MV-4-11 (cell line): ENCODE data around the gene STARD10.

Experiments
- DNase-seq: peaks from one replicate; lab custom pipeline; 2025; lab: John Stamatoyannopoulos, UW

STARD10 gene, protein sequence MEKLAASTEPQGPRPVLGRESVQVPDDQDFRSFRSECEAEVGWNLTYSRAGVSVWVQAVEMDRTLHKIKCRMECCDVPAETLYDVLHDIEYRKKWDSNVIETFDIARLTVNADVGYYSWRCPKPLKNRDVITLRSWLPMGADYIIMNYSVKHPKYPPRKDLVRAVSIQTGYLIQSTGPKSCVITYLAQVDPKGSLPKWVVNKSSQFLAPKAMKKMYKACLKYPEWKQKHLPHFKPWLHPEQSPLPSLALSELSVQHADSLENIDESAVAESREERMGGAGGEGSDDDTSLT

DNA sequence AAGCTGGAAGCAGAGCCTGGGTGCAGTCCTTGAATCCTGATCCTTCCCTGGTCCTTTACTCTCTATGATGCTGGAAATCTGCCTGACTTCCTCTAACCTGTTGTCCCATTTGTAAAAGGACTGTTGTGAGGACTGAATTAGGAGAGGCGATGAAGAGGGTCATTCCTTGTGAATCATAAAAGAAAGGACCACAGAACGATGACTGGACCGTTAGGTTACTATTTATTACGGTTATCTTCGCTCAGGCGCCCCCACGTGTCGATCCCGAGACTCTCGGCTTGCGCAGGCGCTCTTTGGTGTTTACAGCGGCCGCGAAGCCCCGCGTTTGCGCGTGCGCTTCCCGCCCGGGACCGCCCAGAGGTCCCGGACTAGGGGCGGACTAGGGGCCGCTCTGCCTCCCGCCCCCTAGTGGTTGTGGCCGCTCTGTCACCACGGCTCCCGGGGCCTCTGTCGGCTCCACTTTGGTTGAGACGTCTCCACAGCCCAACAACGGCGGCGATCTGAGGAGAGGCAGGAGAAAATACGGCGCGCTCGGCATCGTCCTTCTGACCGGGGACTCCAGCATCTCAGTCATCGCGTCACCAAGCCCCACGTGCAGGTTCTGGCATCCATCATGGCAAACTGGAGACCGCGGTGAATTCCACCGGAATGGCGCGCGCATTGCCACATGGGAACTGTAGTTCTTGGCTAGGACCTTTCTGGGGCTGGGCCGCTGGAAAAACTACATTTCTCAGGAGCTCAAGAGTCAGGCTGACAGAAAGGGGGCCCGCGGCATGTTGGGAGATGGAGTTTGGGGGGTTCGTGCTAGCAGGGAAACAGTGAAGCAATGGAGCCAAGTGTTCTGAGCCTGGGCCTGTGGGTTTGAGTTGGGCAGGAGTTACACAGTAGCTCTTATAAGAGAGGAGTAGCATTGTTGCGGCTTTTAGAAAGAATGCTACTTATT is at the start of gene STARD10:
STARD10 (minus strand) TSS at position 623 of the 943 bp plus-strand sequence. CDS start 12,866 bp downstream, outside the sequence.
- peak; percentile 91 for DNase-seq

DNA sequence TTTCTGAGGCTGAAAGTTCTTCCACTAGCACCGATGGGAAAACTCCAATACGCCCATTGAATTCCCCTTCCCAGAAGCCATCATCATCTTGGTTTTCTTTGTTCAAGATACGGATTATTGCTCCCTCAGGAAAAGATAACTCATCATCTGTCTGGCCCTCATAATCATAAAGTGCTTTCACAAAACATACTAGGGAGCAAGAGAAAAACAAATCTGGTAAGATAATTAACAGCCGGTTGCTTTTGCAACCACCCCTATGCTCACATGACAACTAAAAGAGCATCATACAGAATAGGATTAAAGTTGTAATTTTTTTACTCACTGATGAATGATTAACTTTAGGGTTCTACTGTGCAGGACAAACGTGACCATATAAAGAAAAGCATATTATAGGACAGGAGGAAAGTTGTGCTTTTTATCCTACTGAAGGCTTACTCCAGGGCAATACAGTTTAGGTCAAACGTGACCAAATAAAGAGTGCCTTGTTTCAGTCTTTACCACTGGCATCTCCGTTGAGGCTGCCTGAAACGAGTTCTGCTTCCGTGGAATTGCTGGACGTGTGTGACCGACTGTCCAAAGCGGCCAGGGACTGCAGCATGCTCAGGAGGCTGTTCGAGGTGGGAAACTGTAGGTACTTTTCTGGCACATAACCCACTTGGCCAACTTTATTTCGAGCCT is 48.9 kb upstream of the STARD10 start:
- no peak for DNase-seq

DNA sequence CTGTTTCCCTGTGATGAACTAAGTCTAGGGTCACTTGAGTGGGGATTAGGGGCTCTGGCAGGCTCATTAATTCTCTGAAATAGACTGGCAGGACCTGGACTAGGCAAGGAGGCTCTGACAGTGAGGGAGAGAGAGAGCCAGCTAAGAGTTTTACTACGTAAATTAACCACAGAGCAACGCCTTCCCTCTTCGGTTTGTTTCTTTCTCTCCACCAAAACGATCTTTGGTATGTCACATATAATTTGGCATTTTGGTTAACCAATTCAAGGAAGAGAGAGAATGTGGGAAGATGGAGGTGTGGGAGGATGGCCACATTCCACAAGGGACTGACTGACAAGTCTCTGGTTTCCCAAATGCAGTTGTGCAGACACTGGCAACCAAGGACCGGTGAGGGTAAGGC is 48.3 kb upstream of the STARD10 start:
- DNase-seq = no peak

DNA sequence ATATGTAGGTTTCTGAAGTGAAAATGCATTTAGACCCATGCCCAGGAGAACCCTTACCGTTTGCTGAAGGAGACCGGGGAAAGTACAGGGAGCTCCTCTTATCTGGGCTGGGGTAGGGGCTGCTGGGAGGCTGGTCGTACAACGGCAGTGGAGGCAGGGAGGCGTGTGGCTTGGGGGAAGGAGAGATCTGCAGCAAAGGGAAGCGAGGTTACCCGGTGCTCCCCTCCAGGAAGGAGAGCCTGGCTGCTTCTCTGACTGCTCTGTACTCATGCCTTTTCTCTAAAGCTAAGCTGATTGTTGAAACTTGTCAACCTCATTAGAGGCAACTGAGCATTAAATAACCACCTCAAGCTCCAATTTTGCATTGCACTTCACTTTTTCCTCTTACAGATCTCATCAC is 47.5 kb upstream of the STARD10 start:
- no peak for DNase-seq

DNA sequence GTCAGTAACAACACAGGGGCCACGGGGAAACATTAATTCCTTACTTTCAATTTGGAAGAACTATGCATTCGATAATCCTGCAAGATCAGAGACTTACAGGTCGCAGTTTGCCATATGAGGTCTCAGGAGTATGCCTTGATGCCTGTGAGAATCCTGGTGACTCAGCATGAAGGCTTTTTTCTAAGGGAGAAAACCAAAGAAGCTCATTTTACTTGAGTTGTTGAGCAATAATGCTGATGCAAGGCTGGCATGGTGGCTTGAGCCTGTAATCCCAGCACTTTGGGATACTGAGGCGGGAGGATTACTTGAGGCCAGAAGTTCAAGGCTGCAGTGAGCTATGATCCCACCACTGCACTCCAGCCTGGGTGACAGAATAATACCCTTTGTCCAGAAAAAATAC is 46.9 kb upstream of the STARD10 start:
- peak; percentile 77 for DNase-seq

DNA sequence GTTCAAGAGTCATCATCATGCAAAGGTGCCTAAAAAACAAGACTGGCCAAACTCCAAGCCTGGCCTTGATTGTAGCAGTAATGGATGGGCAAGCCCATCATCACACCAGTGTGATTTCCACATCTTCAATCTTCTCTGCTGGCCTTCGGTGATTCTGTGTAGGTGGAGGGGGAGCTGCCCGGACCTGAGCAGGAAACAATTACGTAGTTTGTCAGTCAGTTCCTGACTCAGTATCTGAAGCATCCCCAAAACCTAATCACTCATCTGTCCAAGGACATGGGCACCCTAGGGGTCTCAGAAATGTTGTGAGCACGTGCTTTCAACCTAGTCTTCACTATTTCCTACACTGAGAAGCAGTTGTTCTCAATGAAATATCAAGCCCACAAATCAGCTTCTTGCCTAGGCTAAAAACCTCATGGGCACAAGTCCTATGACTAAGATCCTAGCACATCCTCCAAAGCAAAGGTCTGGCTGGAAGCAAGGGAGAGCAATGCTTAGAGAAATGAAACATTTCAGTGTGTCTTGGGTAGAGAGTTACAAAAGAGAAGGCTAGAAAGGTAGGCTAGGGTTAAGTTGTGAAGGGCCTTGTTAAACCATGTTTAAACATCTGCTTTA is 45.0 kb upstream of the STARD10 start:
- no peak for DNase-seq

DNA sequence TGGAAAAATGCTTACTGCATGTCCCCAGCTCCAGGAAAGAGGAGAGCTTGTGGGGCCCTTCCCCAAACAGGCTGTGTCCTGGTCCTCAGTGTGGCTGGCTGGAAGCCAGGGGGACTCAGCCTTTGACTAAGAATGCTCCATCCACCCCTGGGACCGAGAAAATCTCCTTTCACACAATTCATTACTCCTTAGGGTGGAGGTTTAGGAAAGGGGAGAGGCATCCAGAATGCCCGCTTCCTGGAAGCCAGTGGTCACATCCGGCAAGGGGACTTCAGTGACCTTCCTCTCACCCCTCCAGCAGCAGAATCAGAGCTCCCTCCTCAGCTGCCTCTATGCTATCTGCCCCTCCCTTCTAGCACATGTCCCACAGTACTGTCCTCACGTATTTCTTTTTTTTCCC is 42.3 kb upstream of the STARD10 start:
- no peak for DNase-seq

DNA sequence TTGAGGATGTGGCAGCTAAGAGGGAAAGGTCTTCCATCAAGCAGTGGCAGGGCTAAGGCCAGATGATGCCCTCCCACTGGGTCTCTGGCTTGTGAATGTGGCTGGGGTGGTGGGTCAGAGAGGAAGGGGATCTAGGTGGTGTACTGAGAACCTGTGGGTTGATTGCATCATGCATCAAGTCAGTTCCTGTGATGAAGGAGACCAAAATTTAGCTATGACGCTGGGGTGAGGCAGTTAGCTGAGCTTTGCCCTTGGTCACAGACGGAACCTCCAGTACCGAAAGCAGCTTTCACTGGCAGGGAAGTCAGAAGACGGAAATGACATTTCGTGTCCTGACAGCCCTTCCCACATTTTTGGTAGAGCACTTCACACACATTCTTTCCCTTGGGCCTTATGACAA is 41.1 kb upstream of the STARD10 start:
- peak; percentile 58 for DNase-seq

DNA sequence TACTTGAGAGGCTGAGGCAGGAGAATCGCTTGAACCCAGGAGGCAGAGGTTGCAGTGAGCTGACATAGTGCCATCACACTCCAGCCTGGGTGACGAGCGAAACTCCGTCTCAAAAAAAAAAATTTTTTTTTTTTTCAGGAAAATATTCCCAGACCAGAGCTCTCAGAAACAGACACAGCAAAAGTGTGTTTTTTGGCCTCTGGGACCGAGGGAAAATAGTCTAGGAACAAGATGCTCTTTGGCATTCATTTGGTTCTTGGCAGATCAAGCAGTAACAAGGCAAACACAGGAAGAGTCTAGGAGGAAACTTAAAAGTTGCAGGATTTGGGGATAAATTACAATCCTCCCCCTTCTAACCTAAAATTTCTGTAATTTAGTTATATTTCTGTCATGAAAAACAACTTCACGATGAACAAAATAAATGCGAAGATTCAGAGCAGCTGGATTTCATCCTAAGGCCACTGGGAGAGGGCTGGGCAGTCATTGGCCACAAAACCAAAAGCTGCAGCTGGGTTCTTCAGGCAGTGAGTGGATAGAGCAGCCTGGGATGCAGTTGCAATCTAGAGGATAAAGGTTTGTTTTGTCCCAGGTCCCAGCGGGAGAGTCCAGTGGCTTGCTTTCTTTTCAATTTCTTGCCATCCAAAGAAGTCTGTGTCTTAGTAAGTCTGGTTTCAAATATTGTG is 40.1 kb upstream of the STARD10 start:
- no peak for DNase-seq

DNA sequence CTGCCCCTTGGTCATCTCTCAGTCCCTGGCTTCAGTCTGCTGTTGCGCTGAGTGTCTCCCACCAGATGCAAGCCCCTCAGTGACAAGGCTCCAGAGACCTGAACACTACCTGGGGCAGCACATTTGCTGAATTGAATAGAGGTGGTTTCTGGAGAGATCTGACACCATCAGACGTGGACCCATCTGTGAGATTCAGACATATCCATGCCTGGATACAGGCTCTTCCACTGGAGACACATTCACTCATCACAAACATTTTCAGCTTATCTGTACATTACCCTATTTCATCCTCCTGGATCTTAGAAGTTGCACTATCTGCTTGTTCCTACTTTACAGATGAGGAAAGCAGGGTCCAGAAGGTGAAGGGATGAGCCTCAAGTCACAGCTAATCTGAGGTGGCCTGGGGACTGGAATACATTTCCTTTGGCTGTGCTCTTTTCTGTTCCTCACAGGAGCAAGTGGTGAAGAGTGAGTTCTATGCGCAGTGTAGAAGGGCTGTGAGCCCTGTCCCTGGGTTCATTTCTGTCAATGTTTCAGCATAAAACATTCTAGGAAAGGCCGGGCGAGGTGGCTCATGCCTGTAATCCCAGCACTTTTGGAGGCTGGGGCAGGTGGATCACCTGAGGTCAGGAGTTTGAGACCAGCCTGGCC is 39.4 kb upstream of the STARD10 start:
- DNase-seq = no peak

DNA sequence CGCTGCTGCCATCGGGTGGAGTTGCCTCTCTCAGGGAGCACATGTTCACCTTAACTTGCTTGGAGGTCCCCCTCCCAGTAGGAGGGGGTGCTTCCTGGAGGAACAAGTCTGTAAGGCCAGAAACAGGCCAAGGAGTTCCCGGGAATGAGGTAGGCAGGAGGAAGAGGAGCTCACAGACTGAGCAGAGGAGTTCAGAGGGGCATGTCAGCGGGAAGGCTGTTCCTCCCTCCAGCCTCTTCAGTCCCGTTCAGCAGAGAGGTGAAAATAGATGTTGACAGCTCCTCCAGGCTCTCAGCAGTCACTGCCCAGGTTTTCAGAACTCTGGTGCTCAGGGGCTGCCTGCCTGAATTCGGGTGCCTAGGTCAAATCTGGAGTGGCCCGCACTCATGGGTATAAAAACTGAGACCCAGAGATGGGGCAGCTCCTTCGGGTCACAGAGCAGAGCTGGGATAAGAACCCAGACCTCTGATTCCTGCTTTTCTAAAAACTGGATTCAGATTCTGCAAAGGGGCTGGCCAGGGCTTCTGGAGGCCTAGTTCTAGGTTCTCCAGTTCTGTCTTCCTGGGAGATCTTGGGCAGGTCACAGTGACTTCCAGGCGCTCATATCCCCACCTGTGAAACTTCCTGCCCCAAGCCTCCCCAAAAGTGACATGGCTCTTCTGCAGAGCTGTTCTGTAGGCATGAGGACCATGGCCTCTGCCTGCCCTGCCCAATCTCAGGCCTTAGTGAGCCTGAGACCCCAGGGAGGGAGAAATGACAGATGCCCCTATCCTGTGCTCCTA is 38.6 kb upstream of the STARD10 start:
- DNase-seq = no peak

DNA sequence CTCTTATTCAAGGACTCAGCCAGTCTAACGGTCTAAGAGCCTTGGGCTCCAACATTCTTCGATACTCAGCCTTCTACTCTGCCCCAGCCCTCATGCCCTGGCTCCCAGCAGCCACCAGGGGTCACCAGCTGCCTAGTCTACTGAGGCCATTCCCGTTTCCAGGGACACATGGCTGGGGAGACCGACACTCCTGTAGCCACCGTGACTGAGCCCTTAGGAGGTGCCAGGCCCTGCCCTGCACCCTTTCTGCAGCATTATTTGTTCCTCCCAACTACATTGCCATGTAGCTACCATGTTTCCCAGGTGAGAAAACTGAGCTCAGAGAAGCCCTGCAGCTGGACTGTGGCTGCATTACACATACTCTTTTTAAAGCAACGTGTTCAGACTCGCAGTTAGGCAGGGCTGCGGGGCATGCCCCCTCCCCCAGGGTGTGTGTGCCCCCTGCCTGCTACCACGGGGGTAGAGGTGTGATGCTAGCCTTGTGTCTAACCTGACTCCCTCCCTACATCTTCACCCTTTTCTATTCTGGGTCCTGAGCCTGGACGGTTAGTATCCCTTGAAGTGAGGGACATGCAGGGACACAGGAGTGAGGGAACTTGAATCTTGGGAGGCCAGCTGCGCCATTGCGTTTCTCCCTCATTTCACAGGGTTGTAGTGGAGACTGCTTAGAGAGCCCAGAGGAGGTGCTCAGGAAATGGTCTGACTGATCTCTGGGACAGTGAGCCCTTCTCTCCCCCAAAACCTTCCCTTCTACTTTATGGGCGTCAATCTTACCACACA is 37.9 kb upstream of the STARD10 start:
- peak; percentile 60 for DNase-seq

DNA sequence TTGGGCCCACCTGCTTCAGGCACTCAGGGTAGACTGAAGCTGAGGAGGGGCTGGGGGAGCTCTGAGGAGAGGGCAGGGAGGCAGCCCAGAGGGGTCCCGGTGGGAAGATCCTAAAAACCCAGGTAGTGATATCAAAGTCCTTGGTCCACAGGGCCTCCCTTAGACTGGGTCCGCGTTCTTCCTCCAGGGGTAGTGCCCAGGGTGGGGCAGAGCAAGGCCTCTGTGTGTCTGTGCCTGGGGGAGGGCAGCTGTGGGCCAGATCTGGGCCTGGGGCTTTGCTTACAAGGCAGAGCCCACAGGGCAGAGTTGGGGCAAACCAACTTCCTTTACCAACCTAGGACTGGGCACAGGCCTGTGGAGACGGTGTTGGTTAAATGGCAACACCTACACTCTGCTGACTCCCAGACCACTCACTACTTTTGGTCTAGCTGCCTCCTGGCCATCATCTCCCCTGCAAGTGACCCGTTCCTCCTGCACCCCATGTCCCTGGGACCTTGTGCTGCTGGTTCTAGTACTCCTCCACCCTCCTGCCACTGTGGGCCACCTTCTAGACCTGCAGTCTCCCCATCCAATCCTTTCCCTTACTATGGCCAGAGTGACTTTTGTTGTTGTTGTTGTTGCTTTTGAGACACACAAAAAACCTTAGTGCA is 36.2 kb upstream of the STARD10 start:
- DNase-seq = no peak

DNA sequence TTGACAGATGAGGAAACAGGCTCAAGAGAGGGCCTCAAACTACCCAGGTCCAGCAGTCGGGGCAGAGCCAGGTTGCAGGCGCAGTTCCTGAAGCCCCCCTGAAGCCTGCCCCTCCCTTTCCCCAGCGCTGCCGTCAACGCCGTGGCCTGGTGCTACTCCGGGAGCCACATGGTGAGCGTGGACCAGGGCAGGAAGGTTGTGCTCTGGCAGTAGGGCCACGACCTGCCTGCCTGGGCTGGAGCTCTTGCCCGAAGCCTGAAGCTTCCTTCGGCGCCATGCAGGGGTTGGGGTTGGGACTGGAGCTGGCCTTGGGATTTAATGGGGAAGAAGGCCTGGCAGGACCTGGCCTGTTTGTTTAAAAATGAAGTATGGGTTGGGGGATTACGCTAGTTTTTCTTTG is 35.3 kb upstream of the STARD10 start:
- DNase-seq = no peak

DNA sequence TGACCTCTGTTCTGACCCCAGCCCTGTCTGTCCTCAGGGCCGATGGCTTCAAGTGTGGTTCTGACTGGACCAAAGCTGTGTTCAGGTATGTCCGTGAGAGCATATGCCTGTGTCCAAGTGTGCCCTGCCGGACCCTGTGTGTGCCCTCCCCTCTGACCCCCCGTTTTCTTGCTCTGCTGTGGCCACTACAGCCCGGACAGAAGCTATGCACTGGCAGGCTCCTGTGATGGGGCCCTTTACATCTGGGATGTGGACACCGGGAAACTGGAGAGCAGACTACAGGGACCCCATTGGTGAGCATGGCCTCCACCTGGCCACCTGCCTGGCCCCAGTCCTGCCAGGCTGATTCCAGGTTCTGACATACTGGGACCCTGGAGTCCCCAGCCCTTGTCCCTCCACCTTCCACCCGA is 34.9 kb upstream of the STARD10 start:
- no peak for DNase-seq

DNA sequence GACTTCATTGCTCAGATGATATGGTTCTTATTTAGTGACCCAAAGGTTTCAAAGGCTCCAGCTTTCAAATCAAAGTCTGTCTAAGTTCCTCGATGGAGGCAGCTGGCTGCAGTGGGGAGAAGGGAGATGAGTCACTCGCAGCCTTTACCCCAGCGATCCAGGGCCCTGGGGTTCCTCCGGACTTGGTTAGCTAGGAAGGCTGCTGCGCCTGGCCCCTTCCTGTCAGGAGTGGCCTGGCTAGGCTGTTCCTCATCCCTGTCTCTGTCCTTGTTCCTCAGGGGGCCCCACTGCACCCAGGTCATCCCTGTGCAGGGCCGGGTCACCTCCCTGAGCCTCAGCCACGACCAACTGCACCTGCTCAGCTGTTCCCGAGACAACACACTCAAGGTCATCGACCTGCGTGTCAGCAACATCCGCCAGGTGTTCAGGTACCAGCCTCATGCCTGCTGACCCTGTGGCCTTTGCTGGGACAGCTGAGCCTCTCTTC is 34.3 kb upstream of the STARD10 start:
- DNase-seq = peak; percentile 51

DNA sequence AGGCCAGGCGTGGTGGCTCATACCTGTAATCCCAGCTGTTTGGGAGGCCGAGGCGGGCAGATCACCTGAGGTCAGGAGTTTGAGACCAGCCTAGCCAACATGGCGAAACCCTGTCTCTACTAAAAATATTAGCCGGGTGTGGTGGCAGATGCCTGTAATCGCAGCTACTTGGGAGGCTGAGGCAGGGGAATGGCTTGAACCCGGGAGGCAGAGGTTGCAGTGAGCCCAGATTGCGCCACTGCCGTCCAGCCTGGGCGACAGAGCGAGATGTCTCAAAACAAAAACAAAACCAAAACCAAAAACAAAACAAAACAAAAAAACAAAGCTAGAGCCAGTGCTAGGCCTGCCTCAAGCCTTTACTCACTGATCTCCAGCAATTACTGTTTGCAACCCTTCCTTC is 33.8 kb upstream of the STARD10 start:
- peak; percentile 51 for DNase-seq

DNA sequence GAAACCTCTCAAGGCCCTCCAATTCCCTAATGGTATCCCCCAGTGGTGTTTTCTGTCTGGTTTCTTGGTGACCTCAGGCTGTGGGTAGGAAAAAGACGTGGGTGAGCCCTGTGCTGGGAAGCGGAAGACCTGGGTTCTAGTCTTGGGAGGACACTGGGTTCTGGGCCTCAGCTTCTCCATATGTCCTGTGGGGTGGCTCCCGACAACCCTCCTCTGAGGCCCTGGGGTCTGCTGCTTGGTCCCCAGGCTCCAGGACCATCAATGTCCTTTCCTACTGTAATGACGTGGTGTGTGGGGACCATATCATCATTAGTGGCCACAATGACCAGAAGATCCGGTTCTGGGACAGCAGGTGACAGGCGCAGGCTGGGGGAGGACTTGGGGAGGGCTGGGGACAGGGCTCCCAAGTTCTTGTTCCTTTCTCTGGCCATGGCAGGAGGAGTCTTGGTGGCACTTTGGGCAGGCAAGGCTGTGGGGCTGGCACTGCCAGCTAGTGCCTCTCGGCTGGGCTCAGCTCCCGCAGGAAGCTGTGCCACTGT is 33.2 kb upstream of the STARD10 start:
- DNase-seq = no peak
